GM18858 (cell line): ENCODE measurements around the gene DPT.

Experiments
- ATAC-seq: cut with Tn5 transposase; IDR thresholded peaks from one replicate; pipeline ENCODE4 v1.9.1; 2021; ENCODE audit not compliant: unreplicated experiment

DPT gene

GRCh38 chr1:168736520-168736919, 7.5 kb upstream of the DPT start:
- ATAC-seq: no peak

- no peak for ATAC-seq
Observed at GRCh38 chr1:168735974-168736373, 7.0 kb upstream of the DPT start.

- no peak for ATAC-seq
Observed at GRCh38 chr1:168734946-168735345, 5.9 kb upstream of the DPT start.

GRCh38 chr1:168734271-168734670, 5.3 kb upstream of the DPT start:
- no peak for ATAC-seq

GRCh38 chr1:168733241-168733640, 4.2 kb upstream of the DPT start:
- no peak for ATAC-seq

- no peak for ATAC-seq
Observed at GRCh38 chr1:168732736-168733135, 3.7 kb upstream of the DPT start.

- ATAC-seq: no peak
Observed at GRCh38 chr1:168731244-168731953, 2.4 kb upstream of the DPT start.

GRCh38 chr1:168729405-168729802, 398 bp upstream of the DPT start:
- ATAC-seq: no peak

- ATAC-seq: no peak
Observed at GRCh38 chr1:168726719-168727118, 2.3 kb downstream of the DPT start.

- ATAC-seq: no peak
Observed at GRCh38 chr1:168726281-168726680, 2.7 kb downstream of the DPT start.

GRCh38 chr1:168725831-168726230, 3.2 kb downstream of the DPT start:
- ATAC-seq: no peak

- no peak for ATAC-seq
Observed at GRCh38 chr1:168725060-168725459, 3.9 kb downstream of the DPT start.

GRCh38 chr1:168723000-168723399, 6.0 kb downstream of the DPT start:
- ATAC-seq: no peak

- no peak for ATAC-seq
Observed at GRCh38 chr1:168720839-168721238, 8.2 kb downstream of the DPT start.

- peak; percentile 83 for ATAC-seq
Observed at GRCh38 chr1:168719306-168720111, 9.5 kb downstream of the DPT start.

GRCh38 chr1:168717906-168718891, 10.8 kb downstream of the DPT start:
- no peak for ATAC-seq

GRCh38 chr1:168714012-168714411, 15.0 kb downstream of the DPT start:
- no peak for ATAC-seq

GRCh38 chr1:168709405-168710363, 19.3 kb downstream of the DPT start:
- no peak for ATAC-seq

- ATAC-seq: no peak
Observed at GRCh38 chr1:168708698-168709404, 20.2 kb downstream of the DPT start.
